GM12874 (cell line): ENCODE data around the gene GPATCH11.

Source experiments
- TF ChIP-seq, protein P1 (sequence below): IDR thresholded peaks from 2 replicates; pipeline ENCODE4 v1.5.1; 2011; ENCODE audit warnings: low read depth, mild to moderate bottlenecking, control low read depth, low read length, moderate library complexity; ENCODE audit not compliant: insufficient read depth

The GPATCH11 gene

GRCh38 chr2:37061013-37061711 is 23.2 kb upstream of the GPATCH11 start:
- TF ChIP-seq, protein P1, sequence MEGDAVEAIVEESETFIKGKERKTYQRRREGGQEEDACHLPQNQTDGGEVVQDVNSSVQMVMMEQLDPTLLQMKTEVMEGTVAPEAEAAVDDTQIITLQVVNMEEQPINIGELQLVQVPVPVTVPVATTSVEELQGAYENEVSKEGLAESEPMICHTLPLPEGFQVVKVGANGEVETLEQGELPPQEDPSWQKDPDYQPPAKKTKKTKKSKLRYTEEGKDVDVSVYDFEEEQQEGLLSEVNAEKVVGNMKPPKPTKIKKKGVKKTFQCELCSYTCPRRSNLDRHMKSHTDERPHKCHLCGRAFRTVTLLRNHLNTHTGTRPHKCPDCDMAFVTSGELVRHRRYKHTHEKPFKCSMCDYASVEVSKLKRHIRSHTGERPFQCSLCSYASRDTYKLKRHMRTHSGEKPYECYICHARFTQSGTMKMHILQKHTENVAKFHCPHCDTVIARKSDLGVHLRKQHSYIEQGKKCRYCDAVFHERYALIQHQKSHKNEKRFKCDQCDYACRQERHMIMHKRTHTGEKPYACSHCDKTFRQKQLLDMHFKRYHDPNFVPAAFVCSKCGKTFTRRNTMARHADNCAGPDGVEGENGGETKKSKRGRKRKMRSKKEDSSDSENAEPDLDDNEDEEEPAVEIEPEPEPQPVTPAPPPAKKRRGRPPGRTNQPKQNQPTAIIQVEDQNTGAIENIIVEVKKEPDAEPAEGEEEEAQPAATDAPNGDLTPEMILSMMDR = no peak

DNA sequence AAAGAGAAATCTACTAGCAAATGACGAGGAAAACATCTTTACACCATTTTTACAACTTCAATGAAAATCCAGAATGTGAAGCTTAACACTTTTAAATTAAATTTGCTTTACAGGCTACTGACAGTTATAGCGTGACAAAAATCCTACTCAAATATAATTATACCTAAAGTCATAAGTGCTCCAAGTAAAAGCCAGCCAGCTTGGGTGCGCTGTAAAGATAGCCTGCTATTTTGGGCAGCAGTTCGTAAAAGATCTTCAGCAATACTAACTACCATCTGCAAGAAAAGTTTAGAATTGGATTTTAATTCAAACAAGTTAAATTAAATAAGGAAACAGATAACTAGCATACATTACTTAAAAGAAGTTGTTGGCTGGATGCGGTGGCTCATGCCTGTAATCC is 22.5 kb upstream of the GPATCH11 start:
- TF ChIP-seq, protein P1 = no peak

DNA sequence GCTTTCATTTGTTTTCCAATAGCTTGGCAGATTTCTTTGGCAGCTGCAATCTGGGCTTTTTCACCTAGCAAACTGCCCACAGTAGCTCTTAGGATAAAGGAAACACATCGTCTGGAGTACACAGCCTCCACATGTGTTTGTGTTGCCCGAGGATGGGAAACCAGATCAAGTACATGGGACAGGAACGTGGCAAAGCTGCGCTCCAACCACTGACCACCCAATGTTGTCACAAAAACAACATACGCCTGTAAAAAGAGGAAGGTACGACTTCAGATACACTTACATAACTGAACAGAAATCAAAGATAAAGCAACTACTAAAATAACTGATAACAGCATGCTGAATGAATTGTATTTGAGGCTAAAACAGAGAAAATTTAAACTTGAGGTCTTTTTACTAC is 15.6 kb upstream of the GPATCH11 start:
- TF ChIP-seq, protein P1 = no peak

DNA sequence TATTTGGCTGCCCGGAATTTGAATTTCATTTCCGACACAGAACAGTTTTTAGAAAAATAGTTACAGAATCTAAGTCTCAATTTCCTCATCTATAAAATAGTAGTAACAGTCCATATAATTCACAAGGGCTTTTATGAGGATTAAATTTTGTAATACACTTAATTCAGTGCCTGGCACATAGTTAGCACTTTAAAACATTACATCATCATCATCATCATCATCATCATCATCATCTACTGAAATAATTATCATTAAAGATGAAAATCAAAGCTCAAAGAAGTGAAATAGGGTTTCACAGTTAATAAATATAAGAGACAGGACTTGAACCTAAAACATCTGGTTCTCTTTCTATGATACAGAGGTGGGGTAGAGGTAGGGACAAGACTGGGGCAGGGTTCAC is 13.4 kb upstream of the GPATCH11 start:
- TF ChIP-seq, protein P1 = no peak

- TF ChIP-seq, protein P1 = no peak
These were observed 4.1 kb upstream of the GPATCH11 start for GRCh38 chr2:37080266-37080665.

DNA sequence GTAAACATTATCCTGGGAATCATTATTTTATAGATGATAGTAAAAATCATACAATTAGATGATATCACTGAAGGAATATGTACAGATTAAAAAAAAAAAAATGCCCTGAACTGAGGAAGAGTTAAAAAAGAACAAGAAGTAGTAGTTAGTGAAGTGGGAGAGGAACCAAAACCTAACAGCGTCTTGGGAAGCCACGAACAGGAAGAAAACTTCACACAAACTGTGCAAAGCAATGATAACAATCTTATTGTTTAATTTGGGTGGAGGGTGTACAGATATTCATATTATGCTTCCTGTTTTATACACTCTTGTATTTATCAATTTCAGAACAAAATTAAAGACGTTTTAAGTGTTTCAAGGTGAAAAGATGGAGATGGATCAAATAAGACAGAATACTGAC is 3.6 kb upstream of the GPATCH11 start:
- TF ChIP-seq, protein P1 = no peak

- TF ChIP-seq, protein P1 = no peak
These were observed 479 bp downstream of the GPATCH11 start for GRCh38 chr2:37084797-37085196.
